Measurements from ENCODE around the gene TFAP2A. TPM values are rescaled to one million over a fixed set of nuclear protein-coding genes. Genes with fewer than 3 reads are reported as not detected.

The TFAP2A gene
- total RNA-seq, 1 experiment from 2014 or later, result 0.42 TPM

GRCh38 chr6:10425975-10426780, 11.3 kb upstream of the TFAP2A start:
- TF ChIP-seq FOXK1 (CRISPR knock-in tag; IDR thresholded peaks at IDR 0.05) (no peak), PRDM15 (CRISPR knock-in tag; IDR thresholded peaks at IDR 0.05) (peak; percentile 51; the same call in 1 of the 2 replicates), ZNF219 (CRISPR knock-in tag; IDR thresholded peaks at IDR 0.05; ENCODE audit: borderline replicate concordance) (no peak), ZNF425 (CRISPR knock-in tag; conservative IDR thresholded peaks at IDR 0.05) (no peak), FOXP1 (CRISPR knock-in tag; IDR thresholded peaks at IDR 0.05; ENCODE audit: borderline replicate concordance) (peak; percentile 53; the same call in 1 of the 2 replicates), OVOL2 (CRISPR knock-in tag; IDR thresholded peaks at IDR 0.05; ENCODE audit: borderline replicate concordance) (no peak), NR3C1 (CRISPR knock-in tag; conservative IDR thresholded peaks at IDR 0.05; ENCODE audit: low read depth) (no peak), TP53 (CRISPR knock-in tag; IDR thresholded peaks at IDR 0.05) (peak; percentile 27; the same call in 1 of the 2 replicates), MAX (CRISPR knock-in tag; IDR thresholded peaks at IDR 0.05) (no peak), SMAD4 (CRISPR knock-in tag; IDR thresholded peaks at IDR 0.05) (no peak), ZNF423 (CRISPR knock-in tag; IDR thresholded peaks at IDR 0.05) (peak; percentile 73)
- Mint-ChIP-seq H3K27ac (no peak overlapping the region), H3K27me3 (ENCODE audit: low read depth) (peaks cover 95% of the 10 kb centered on the region), H3K36me3 (no peaks in the 10 kb centered on the region), H3K4me3 (peak overlapping the region; percentile 76), H3K9me3 (no peaks in the 10 kb centered on the region), H3K4me1 (peaks cover 59% of the 10 kb centered on the region)
- ATAC-seq, result peak; percentile 35
- CTCF ChIA-PET, result interaction anchor here (0.9 to 5.9 kb wide), 4 partner anchors 9 to 39 kb away, joined by 3 to 54 read pairs (median 5); partner anchors contain the start of gene TFAP2A
- POLR2A ChIA-PET, result interaction anchor here (0.6 kb wide), 1 partner anchor 65 kb away, joined by 5 read pairs; no protein-coding TSS in a partner anchor
- DNase-seq (ENCODE audit: low spot score), result peak; percentile 60

- H3K36me3 Mint-ChIP-seq, result no peaks in the 10 kb centered on the region
- H3K4me3 Mint-ChIP-seq, result peak overlapping the region; percentile 76
- no peak overlapping the region for H3K27ac Mint-ChIP-seq
- H3K4me1 Mint-ChIP-seq, result peaks cover 55% of the 10 kb centered on the region
- H3K9me3 Mint-ChIP-seq, result no peaks in the 10 kb centered on the region
- ATAC-seq (0 out of 2 replicates have a peak, but pooled peaks have one; percentile 1), DNase-seq (ENCODE audit: low spot score) (no peak)
- ChIA-PET POLR2A (interaction anchor here (0.6 to 0.7 kb wide), 2 partner anchors 11 to 65 kb away, joined by 3 to 5 read pairs; partner anchors contain the start of gene TFAP2A), CTCF (interaction anchor here (0.7 to 5.9 kb wide), 5 partner anchors 9 to 40 kb away, joined by 3 to 54 read pairs (median 4); partner anchors contain the start of gene TFAP2A)
- peaks cover 98% of the 10 kb centered on the region for H3K27me3 Mint-ChIP-seq (ENCODE audit: low read depth)
- TF ChIP-seq ZNF671 (CRISPR knock-in tag; IDR thresholded peaks at IDR 0.05), result no peak
- 0 out of 2 replicates have a peak, but pooled peaks have one; percentile 11 for TF ChIP-seq ARID4B (CRISPR knock-in tag; IDR thresholded peaks at IDR 0.05; ENCODE audit: borderline replicate concordance)
Observed at GRCh38 chr6:10425176-10425974, 10.5 kb upstream of the TFAP2A start.

Data from WTC11 (cell line).